Right ventricle myocardium inferior (tissue), 1 donor: Measurements from ENCODE around the gene WNT7A. TPM values are rescaled to one million over a fixed set of nuclear protein-coding genes. Genes with fewer than 3 reads are reported as not detected.
A peak's percentile ranks its signal among the peaks of the same experiment; 100 is the strongest.

Source experiments
- ATAC-seq: fragments of 200-7000 bp; cut with Tn5 transposase; one replicate; pipeline ENCODE4 v1.9.1; 2020; ENCODE audit warnings: mild to moderate bottlenecking, moderate library complexity
- DNase-seq: peaks from one replicate; pipeline ENCODE4 v3.0.0; 2021; ENCODE audit errors: missing footprints
- intact Hi-C: fragments of 100-400 bp; cut with DNase I; formaldehyde crosslinking; loops from one replicate; pipeline ENCODE4 v1.11.0; 2022
- total RNA-seq: library from RNA; stranded (reverse); fragmentation: NEBNext Ultra II Directional; extraction: Animal tissue kit (Norgen Biotek cat#: 25700); gene quantifications from one replicate; pipeline ENCODE4 v1.2.1, GENCODE V29; 2021
- donor health status: DM: no; HTN: yes; CAD: no; lungs with severe emphysema.

Gene WNT7A
- total RNA-seq, 1 donor from 2014 or later, result not detected

GRCh38 chr3:13852638-13853009 lies 27.2 kb downstream of the WNT7A start:
- DNase-seq (peak; percentile 56), ATAC-seq (no peak)
- intact Hi-C loops, result no loop called here

- peak; percentile 2 for DNase-seq
- intact Hi-C loops, result no loop called here
- ATAC-seq, result no peak
Observed at GRCh38 chr3:13851997-13852637, 27.8 kb downstream of the WNT7A start.

- intact Hi-C loops, result no loop called here
- DNase-seq (peak; percentile 45), ATAC-seq (no peak)
Observed at GRCh38 chr3:13851091-13851849, 28.6 kb downstream of the WNT7A start.

GRCh38 chr3:13850161-13850945 lies 29.5 kb downstream of the WNT7A start:
- intact Hi-C loops, result no loop called here
- DNase-seq, result peak; percentile 59
- ATAC-seq, result peak; percentile 25

GRCh38 chr3:13849018-13849417 lies 30.9 kb downstream of the WNT7A start:
- DNase-seq (no peak), ATAC-seq (no peak)
- intact Hi-C loops, result no loop called here

- DNase-seq (peak; percentile 51), ATAC-seq (no peak)
- intact Hi-C loops, result no loop called here
Observed at GRCh38 chr3:13846716-13847570, 32.9 kb downstream of the WNT7A start.

- no peak for ATAC-seq
- intact Hi-C loops, result no loop called here
- DNase-seq, result peak; percentile 8
Observed at GRCh38 chr3:13846238-13846637, 33.6 kb downstream of the WNT7A start.

GRCh38 chr3:13845806-13846205 lies 34.1 kb downstream of the WNT7A start:
- DNase-seq (peak; percentile 7), ATAC-seq (no peak)
- intact Hi-C loops, result no loop called here

GRCh38 chr3:13844911-13845310 lies 35.0 kb downstream of the WNT7A start:
- intact Hi-C loops, result no loop called here
- ATAC-seq, result no peak
- peak; percentile 39 for DNase-seq

GRCh38 chr3:13844286-13844685 lies 35.6 kb downstream of the WNT7A start:
- ATAC-seq, result no peak
- no peak for DNase-seq
- intact Hi-C loops, result no loop called here

- ATAC-seq, result no peak
- intact Hi-C loops, result no loop called here
- DNase-seq, result no peak
Observed at GRCh38 chr3:13843351-13843750, 36.5 kb downstream of the WNT7A start.

- ATAC-seq, result no peak
- no peak for DNase-seq
- intact Hi-C loops, result no loop called here
Observed at GRCh38 chr3:13842226-13842625, 37.6 kb downstream of the WNT7A start.

GRCh38 chr3:13841826-13842225 lies 38.0 kb downstream of the WNT7A start:
- no peak for ATAC-seq
- intact Hi-C loops, result no loop called here
- DNase-seq, result no peak

- DNase-seq, result no peak
- intact Hi-C loops, result no loop called here
- no peak for ATAC-seq
Observed at GRCh38 chr3:13841141-13841540, 38.7 kb downstream of the WNT7A start.

GRCh38 chr3:13840456-13840855 lies 39.4 kb downstream of the WNT7A start:
- intact Hi-C loops, result no loop called here
- DNase-seq, result no peak
- no peak for ATAC-seq

GRCh38 chr3:13839726-13840340 lies 40.0 kb downstream of the WNT7A start:
- no peak for DNase-seq
- intact Hi-C loops, result no loop called here
- no peak for ATAC-seq

GRCh38 chr3:13839253-13839652 lies 40.6 kb downstream of the WNT7A start:
- intact Hi-C loops, result no loop called here
- ATAC-seq (no peak), DNase-seq (no peak)

GRCh38 chr3:13838421-13838820 lies 41.5 kb downstream of the WNT7A start:
- DNase-seq, result no peak
- no peak for ATAC-seq
- intact Hi-C loops, result no loop called here

- intact Hi-C loops, result no loop called here
- ATAC-seq (no peak), DNase-seq (peak; percentile 23)
Observed at GRCh38 chr3:13837751-13838150, 42.1 kb downstream of the WNT7A start.
